ENCODE data around the gene LRFN5.

Gene LRFN5

GRCh38 chr14:41950428-41951151 lies 343.9 kb downstream of the LRFN5 start:
- CTCF ChIA-PET = no interaction called here
- H3K27ac ChIP-seq (ENCODE audit: extremely low read depth, low read depth, low read length) = no peak overlapping the region
- POLR2A ChIA-PET = no interaction called here
- TF ChIP-seq, protein P1, sequence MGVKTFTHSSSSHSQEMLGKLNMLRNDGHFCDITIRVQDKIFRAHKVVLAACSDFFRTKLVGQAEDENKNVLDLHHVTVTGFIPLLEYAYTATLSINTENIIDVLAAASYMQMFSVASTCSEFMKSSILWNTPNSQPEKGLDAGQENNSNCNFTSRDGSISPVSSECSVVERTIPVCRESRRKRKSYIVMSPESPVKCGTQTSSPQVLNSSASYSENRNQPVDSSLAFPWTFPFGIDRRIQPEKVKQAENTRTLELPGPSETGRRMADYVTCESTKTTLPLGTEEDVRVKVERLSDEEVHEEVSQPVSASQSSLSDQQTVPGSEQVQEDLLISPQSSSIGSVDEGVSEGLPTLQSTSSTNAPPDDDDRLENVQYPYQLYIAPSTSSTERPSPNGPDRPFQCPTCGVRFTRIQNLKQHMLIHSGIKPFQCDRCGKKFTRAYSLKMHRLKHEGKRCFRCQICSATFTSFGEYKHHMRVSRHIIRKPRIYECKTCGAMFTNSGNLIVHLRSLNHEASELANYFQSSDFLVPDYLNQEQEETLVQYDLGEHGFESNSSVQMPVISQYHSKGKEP (tag by site-specific recombination; IDR thresholded peaks at IDR 0.05) = no peak
- TF ChIP-seq BCL11A (tag by site-specific recombination; IDR thresholded peaks at IDR 0.05; ENCODE audit: low read depth) (no peak), ZSCAN16 (tag by site-specific recombination; IDR thresholded peaks at IDR 0.05) (no peak), MZF1 (tag by site-specific recombination; IDR thresholded peaks at IDR 0.05; ENCODE audit: borderline replicate concordance) (no peak), ZNF239 (tag by site-specific recombination; IDR thresholded peaks at IDR 0.05) (no peak)
- H3K36me3 ChIP-seq (ENCODE audit: control insufficient read depth in 2 of 2, insufficient read depth in 1 of 2, low read length in 2 of 2) = no peaks in the 10 kb centered on the region
- H3K4me1 ChIP-seq (ENCODE audit: control insufficient read depth, insufficient read depth, low read length) = no peaks in the 10 kb centered on the region
- no peak overlapping the region for H3K4me3 ChIP-seq (ENCODE audit: low read depth, low read length)
- H3K9me3 ChIP-seq (ENCODE audit: control insufficient read depth, insufficient read depth, low read depth, low read length) = no peaks in the 10 kb centered on the region

Measured in HEK293 (cell line).